NCI-H128 (cell line): ENCODE measurements around the gene C2.

Experiments used
- DNase-seq: peaks from one replicate; lab custom pipeline; 2025; ENCODE audit not compliant: unreplicated experiment; lab: John Stamatoyannopoulos, UW

Gene C2

DNA sequence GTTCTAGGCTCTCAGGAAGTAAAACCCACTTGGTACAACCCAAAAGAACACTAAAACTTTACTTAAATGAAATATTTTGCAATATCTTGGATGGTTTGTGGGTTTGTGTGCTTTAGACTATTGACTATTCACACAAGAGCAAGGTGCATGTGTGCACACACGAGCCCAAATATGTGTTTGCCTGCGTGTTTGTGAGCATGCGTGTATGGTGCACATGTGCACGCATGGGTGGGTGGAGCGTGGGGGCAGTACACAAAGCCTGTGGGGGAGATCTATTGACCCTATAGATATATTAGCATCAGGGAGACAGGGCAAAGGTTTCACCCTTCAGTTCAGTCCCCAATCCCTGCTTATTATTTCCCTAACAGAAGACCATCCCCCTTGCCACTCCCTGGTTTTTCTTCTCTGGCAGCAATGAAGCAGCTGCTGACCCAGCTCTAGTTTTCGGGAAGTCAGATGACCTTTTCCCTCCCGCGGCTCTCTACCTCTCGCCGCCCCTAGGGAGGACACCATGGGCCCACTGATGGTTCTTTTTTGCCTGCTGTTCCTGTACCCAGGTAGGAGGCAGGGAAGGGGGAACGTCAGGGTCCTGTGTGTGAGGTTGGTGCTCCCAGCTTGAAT is at the start of gene C2:
TSS of gene C2 (plus strand) at position 476 of the 621 bp plus-strand sequence. CDS start at position 512, 36 bp downstream.
- no peak for DNase-seq

DNA sequence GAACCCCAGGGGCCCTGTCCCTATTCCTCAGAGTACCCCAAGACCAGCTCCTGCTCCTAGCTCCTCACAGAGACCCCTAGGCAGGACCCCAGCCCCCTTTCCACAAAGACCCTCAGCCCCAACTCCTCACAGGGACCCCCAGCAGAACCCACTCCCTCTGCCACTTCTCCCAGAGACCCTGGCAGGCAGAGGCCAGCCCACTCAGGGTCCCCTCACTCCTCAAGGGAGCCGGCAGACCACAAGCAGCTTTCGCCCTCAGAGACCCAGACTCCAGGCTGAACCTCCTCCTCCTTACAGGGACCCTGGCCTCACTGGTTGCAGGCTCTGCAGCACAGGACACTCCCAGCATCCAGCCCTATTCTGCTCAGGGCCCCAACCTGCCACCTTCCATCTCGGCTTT is 49.3 kb upstream of the C2 start:
- DNase-seq: no peak

DNA sequence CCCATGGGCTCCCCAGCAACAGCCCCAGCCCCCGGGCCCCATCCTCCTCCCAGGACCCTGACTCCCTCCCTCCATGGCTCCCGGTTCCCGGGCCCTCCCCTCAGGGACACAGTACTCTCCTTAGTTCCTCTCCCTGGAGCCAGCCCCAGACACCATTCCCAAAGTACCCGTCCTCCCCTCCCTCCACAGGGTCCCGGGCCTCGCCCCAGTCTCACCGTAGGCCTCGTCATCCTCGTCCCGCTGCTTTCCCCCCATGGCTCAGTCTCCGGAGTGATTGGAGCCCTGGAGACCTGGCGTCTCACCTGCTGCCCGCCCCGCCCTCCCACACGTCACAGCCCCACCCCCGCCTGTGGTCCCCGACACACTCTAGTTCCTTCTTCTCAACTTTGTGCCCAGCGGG is 48.8 kb upstream of the C2 start, which contains the start of gene SLC44A4:
TSS of gene SLC44A4 (minus strand) at position 272 of the 400 bp plus-strand sequence. CDS start at position 255, 17 bp downstream.
- DNase-seq: no peak

DNA sequence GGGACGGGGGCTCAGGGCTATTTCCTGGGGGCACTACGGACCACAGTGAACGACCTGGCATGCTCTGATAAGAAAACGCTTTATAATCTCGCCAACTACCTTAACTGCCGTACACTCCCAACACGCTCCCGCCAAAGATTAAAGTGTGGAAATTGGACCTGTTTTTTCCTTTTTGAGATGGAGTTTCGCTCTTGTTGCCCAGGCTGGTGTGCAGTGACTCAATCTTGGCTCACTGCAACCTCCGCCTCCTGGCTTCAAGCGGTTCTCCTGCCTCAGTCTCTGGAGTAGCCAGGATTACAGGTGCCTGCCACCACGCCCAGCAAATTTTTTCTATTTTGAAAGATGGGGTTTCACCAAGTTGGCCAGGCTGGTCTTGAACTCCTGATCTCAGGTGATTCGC is 48.4 kb upstream of the C2 start:
- DNase-seq: no peak

DNA sequence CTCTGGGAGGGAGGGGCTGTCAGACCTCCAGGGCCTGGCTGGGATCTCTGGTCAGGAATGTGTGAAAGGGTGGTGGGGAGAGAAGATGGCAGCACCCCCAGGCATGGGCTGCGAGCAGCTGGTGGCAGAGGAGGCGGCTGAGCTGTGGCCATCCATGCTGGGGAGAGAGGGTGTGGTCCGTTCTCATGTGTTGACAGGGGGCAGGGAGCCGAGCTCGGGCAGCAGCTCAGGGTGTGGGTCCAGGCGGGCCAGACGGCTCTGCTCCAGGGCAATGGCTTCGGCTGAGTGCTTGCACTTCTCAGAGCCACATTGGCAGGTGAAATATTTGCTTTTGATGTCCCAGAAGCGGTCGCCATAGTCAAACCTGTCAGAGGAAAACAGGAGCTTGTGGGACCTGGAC is 47.6 kb upstream of the C2 start:
- no peak for DNase-seq

DNA sequence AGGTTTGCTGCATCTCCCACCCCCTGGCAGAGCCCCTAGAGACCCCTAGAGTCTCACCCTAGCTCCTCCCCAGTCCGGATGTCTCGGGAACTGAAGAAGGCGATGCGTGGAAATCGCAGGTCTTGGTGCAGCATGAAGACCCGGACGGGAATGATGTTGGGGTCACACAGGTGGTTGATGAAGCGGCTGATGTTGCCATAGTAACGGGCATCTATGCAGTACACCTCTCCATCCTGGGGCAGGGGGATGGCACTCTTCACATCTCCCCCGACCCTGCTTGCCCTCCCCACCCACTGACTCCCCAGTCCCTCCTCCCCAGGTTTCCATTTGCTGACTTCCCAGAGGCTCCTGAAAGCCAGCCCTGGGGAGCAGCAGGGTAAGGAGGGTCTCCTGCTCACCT is 46.9 kb upstream of the C2 start:
- DNase-seq: no peak

DNA sequence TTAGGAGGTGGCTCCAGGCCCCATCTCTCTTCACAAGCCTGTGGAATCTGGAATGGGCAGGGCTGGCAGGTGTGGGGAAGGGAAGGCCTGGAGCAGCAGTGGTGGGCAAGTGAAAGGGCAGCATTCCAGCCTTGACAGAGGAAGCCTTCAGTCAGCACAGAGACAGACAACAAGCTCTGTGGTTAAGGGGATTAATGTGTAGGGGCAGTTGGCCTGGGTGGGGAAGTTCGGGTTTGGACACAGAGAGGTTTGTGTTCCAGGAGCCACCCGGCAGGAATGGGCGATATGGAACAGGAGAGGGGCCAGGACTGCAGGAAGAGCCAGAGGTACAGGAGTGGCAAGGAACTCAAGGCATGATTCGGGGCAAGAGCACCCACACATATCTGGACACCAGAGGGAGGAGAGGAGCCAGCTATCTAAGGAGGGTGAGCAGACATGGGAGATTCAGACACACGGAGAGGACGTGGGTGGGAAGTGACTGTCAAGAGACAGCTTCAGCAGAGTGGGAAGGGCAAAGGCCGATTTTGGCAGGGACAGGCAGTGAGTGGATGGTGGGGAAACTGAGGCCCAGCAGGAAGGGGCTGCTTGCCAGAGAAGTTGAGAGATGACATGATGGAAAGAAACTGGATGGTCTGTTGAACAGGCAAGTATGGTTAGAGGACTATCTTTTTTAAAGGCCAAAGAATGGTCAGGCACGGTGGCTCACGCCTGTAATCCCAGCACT is 46.2 kb upstream of the C2 start:
- DNase-seq: no peak

DNA sequence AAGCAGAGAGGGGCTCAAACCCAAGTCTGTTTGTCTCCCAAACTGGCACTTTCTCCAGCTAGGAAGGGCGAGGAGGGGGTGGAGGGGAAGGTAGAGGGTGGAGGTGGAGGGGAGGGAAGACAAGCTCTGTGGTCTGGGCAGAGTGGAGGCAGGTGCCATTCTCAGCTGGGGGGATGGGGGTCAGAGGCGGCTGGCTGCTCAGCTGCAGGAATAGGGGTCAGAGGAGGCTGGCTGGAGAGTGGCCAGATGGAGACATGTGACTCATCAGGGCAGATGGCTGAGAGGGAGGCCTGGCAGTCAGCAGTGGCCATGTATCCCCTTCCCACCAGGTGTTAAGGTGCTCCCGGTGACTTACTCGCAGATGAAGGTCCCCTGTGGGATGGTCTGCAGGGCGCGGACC is 45.2 kb upstream of the C2 start:
- DNase-seq: no peak

DNA sequence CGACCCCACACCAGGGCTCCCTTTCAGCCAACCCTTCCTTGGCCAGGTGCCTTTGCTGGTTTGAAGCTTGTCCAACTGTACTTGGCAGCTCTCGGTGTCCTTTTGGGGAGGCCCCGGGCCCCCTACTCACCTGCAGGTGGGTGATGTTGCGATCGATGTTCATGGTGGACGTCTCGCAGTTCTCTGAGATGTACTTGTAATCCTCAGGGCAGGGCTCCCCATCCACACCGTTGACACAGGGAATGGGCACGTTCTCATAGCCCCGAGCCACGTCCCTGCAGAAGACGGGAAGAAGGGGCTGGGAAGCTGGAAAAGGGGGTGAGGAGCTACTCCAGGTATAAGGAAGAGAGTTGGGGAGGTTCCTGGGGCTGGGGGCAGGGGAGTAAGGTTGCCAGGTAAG is 43.8 kb upstream of the C2 start:
- DNase-seq: no peak

DNA sequence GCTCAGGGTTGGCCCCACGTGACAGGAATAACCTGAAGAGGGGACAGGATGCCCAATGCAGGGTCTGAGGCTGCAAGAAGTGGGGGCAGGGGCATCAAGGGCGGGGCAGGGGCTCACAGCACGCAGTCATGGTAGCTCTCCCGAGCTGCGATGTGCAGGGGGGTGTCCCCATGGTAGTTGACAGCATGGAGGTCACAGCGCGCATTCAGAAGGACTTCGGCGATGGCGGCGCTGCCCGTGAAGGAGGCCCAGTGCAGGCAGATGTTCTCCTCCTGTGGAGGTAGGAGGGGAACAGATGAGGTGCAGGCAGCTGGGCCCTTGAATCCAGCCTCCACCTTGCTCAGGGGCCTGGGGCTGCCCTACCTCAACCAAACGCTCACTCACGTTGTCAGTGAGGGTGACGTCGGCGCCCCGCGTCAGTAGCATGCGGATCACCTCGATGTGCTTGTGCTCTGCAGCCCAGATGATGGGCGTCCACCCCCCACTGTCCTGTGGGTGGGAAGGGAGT is 42.9 kb upstream of the C2 start:
- DNase-seq: no peak

DNA sequence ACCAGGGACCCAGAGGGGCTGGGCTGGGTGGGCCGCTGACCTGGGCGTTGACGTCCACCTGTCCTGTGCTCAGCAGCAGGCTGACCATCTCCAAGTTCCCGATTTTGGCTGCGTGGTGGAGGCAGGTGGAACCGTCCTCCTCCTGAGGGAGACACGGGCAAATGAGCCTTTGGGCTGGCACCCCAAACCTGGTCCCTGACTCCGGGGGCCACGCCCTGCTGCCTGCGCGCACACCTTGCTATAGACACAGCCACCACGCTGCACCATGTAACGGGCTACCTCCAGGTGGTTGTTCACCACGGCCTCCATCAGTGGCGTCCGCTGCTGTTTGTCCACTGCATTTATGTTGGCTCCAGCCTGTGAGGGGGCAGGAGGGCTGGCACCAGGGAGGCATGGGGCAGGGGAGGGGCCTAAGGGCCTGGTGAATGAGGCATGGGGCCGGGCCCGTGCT is 41.0 kb upstream of the C2 start:
- no peak for DNase-seq

DNA sequence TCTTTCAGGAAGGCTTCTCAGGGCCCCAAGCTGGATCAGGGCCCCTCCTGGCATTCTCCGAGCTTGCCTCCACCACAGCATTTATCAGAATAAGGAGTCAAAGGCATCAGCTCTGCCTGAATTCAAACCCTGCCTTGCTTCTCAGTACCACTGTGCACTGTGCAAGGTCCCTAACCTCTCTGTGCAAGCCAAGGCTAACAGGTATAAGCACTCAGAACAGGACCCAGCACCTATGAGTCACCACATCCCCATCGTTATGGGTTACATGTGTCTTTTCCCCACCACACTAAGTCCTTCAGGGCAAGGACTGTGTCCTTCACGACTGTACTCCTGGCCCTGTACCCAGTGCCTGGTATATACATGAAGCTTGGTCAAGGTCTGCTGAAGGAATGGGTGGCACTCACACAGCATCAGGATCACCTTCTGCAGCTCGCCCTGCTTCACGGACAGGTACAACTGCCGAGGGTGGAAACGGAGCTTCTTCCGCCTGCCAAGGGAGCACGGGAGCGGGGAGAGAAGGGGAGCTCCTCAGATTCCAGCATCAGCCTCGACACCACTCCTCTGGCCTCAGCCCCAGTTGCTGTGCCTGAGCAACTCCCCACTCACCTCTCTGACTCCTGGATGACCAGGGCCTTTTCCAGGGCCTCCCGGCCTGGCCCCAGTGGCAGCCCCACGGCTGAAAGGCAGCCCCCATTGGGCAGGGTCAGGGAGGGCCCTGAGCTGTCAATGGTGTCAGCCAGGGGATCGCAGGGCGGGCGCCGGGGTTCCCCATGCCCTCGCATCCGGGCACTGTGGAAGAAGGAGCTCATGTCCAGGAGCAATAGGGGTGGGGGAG is 40.1 kb upstream of the C2 start:
- DNase-seq: no peak

DNA sequence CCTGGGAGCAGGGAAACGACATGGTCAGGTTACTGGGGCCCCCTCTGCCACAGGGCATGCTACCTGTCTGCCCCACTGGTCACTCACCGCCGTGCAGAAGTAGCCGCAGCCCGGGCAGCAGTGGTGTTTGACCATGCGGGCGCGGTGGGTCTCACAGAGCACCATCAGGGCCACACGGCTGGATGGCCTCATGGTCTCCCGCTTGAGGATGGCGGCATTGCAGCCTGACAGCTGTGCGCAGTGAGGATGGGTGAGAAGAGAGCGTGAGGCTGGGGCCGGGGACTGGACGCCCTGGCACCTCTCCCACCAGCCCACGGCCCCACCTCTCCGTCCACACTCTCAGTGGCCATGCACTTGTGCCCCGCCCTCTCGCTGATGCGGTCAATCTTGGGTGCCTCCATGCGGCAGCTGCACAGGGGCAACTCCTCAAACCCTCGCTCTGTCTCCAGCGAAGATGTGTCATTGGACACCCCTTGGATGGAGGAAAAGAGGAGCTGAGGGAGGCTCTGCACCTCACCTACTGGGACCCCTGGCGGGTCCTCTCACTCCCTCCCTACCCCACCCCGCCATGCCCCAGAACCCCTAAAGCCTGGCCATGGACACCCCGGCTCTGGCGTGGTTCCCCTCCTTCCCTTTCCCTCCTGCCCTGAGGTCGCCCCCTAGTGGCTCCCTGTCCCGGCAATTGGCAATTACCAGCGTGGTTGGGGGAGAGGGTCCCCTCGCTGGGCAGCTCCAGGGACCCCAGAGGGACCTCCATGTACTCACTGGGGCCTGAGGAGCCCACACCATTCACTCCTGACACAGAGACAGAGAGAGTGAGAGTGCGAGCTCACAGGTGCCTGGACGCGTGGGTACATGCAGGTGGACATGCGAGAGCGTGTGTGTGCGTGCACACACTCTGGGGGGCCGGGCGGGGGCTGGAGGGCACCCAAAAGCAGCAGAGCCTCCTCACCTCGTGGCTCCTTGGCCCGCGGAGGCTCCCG is 39.0 kb upstream of the C2 start:
- DNase-seq: no peak

DNA sequence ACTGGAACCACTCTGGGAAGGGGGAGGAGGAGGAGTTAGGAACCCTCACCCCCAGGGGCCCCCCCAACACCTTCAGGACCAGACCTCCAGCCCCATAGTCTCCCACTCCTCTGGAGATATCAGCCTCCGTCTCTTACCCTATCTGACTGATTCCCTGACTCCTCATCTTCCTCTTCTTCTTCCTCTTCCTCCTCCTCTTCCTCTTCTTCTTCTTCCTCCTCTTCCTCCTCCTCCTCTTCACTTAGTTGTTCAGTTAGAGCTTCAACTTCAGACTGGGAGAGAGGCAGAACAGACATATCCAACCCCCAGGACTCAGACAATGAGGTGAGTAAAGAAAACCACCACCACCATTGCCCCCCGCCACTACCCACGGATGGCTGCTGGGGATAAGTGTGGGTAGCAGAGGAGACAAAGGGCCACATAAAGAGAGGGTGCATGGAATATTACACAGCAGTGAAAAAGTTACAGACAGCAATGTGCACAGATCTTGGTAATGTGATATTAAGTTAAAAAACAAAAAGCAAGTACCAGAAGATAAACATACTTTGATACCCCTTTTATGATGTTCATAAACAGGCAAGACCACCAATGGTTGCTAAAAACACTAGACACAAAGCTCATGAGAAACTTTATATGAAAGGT is 38.1 kb upstream of the C2 start:
- DNase-seq: no peak

DNA sequence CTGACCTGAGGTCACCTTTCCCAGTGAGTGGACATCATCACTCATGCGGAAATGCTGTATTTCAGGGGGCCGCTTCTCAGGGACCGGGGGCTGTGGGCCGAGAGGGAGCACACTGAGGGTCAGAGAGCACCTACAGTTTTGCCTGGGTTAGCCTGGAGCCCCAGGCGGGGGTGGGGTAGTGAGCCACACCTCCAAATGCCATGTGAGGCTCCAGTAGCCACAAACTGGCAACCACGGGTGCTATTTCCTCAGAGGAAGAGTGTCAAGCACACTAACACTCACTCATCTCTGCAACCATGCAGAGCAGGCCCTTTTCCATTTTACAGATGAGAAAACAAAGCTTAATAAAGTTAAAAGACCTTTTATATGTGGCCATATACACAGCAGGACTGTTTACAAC is 34.7 kb upstream of the C2 start:
- DNase-seq: no peak

DNA sequence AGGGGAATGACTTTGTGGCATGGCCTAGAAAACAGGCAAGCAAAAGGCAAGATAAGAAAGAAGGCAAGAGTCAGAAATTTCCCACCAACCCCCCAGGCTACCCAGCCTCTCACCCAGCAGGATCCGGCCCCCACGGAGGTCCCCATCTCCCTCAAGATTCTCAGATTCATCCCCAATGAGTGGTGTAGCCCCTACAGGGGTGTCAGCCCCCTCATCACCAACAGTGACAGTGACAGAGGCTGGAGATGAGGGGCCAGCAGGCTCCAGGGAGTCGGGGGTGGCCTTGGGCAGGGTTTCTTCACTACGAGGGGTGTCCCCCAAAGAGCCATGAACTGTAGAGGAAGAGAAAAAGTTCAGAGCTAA is 31.0 kb upstream of the C2 start:
- DNase-seq: no peak

DNA sequence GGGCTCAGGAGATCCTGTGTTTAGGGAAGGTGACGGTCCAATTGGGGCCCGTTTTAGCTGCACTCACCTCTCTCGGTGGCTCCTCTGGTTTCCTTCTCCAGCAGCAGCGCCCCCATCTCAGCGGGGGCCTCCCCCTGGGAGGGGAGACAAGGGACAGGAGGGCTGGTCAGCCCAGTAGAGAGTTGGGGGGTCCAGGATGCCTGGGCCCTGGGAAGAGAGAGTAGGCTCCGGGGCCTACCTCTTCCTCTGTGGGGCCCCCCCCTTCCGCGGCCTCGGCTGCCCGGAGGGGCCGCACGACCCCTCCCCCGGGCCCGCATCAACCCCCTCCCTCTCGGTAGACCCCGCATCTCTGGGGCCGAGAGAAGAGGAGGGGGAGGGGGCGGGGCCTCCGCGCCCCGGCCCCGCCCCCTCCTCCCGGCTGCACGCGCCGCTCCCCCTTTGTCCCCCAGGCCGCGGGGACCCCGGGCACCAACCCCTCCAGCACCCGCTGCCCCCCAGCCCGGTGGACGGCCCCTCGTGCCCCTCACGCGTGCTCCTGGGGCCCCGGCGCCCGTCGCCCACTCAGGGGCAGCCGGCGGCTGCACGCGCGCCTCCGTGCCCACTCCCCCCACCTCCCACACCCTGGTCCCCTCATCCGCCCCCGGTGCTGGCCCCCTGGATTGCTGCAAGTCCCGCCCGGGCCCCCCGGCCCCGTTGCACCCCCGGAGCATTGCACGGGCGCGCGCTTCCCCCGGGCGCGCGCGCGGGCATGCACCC is 30.5 kb upstream of the C2 start:
- no peak for DNase-seq

DNA sequence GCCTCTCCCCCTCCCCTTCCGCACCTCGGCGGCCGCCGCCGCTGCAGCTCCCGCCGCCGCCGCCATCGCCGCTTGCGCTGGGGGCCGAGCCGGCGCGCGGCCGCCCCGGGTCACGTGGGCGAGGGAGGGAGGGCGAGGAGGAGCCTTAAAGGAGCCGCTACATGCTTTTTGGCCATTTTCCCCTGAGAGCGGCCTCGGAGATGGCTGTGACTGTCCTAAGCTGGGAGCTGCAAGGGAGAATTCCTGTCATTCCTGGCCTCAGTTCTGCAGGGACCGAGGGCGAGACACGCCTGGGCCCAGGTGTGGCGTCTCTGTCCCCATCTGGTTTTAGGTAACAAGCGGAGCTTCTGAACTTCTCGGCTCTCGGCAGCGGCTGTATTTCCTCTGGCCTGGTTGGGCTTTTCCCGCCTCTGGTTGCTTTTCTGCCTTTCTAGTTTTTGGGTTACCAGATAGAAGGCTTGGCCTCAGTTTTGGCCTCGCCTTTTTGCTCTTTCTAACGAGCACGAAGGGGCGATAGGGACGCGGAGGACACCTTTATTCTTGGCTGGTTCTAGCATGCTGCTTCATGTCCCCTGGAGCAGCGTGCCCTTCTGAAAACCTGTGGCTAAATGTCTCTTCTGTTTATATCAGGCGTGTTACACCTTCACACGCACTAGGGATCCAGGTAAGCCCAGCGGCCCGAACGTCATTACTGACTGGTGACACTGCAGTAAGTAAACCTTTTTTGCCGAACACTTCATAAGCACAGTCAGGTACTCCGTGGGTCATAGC is 29.7 kb upstream of the C2 start, which contains the start of gene EHMT2:
TSS of gene EHMT2 (minus strand) at position 87 of the 771 bp plus-strand sequence. CDS start at position 66, 21 bp downstream.
- peak; percentile 51 for DNase-seq
